Testis (tissue), 2 donors: ENCODE results near the gene SLC22A23.

Source experiments
- CTCF ChIP-seq, 3 experiments: fragments of 450-650 bp in 2 of 3; fragments of 200-600 bp in 1 of 3; sonication (generic) in 1 of 3; IDR thresholded peaks; one replicate each; pipeline ENCODE4 v1.5.1; 2016 to 2019; ENCODE audit warnings: antibody characterized with exemption in 3 of 3, mild to moderate bottlenecking in 2 of 3, moderate library complexity in 1 of 3
- POLR2A ChIP-seq: fragments of 450-650 bp; IDR thresholded peaks from one replicate; pipeline ENCODE4 v1.6.1; 2017; ENCODE audit warnings: antibody characterized with exemption, mild to moderate bottlenecking, moderate library complexity

GRCh38 chr6:3351105-3351676, 105.7 kb downstream of the SLC22A23 start:
- TF ChIP-seq CTCF (IDR thresholded peaks at IDR 0.05) (no peak), POLR2A (no peak)
